Stromal cell of bone marrow (primary cell): Measurements from ENCODE around the gene PLEKHF1.
A peak's percentile ranks its signal among the peaks of the same experiment; 100 is the strongest.
"Not testable (repeated sequence)": the region's sequence is repeated elsewhere in the genome, so short reads cannot be mapped to it uniquely, and the experiment has no call there.

ENCODE experiments used
- DNase-seq: peaks from one replicate; pipeline ENCODE4 v3.0.0-alpha.2; 2012; ENCODE audit warnings: low read depth

The PLEKHF1 gene

GRCh38 chr19:29702161-29702962 lies 37.1 kb downstream of the PLEKHF1 start:
- no peak for DNase-seq

GRCh38 chr19:29702963-29703320 lies 37.7 kb downstream of the PLEKHF1 start:
- no peak for DNase-seq

GRCh38 chr19:29704562-29705558 lies 39.6 kb downstream of the PLEKHF1 start:
- DNase-seq: no peak

- DNase-seq: no peak
Observed at GRCh38 chr19:29705706-29706105, 40.4 kb downstream of the PLEKHF1 start.

GRCh38 chr19:29706635-29707034 lies 41.4 kb downstream of the PLEKHF1 start:
- no peak for DNase-seq

- DNase-seq: peak; percentile 21
Observed at GRCh38 chr19:29708554-29709439, 43.5 kb downstream of the PLEKHF1 start.

- DNase-seq: not testable (repeated sequence)
Observed at GRCh38 chr19:29709440-29709798, 44.2 kb downstream of the PLEKHF1 start.

GRCh38 chr19:29711584-29712132 lies 46.4 kb downstream of the PLEKHF1 start:
- DNase-seq: no peak

GRCh38 chr19:29712744-29713516 lies 47.7 kb downstream of the PLEKHF1 start:
- DNase-seq: no peak

GRCh38 chr19:29714371-29714952 lies 49.2 kb downstream of the PLEKHF1 start:
- DNase-seq: no peak

- DNase-seq: peak; percentile 15
Observed at GRCh38 chr19:29714953-29715700, 49.9 kb downstream of the PLEKHF1 start, which contains the start of gene C19orf12. C19orf12 (minus strand) TSS chr19:29715261; CDS start chr19:29708413, 6,848 bp downstream.

GRCh38 chr19:29715701-29716581 lies 50.7 kb downstream of the PLEKHF1 start:
- no peak for DNase-seq

GRCh38 chr19:29717051-29717450 lies 51.8 kb downstream of the PLEKHF1 start:
- no peak for DNase-seq

GRCh38 chr19:29724102-29724641 lies 58.9 kb downstream of the PLEKHF1 start:
- no peak for DNase-seq

GRCh38 chr19:29724746-29725145 lies 59.5 kb downstream of the PLEKHF1 start:
- no peak for DNase-seq
